HepG2 (cell line): Measurements from ENCODE around the gene TKTL2. TPM values are rescaled to one million over a fixed set of nuclear protein-coding genes. Genes with fewer than 3 reads are reported as not detected.

Experiments used
- CHD2 ChIP-seq: IDR thresholded peaks from 2 replicates; pipeline ENCODE4 v1.6.1; 2011; ENCODE audit warnings: low read depth, low read length, improper control_type of control experiment
- DDIT3 ChIP-seq: sonication (generic); formaldehyde crosslinking; IDR thresholded peaks from 2 replicates; pipeline ENCODE4 v1.4.0; 2020; ENCODE audit warnings: mild to moderate bottlenecking, missing genetic modification reagents
- GATAD2A ChIP-seq: IDR thresholded peaks from 2 replicates; pipeline ENCODE4 v1.6.1; 2016
- GPN1 ChIP-seq: sonication (generic); formaldehyde crosslinking; IDR thresholded peaks from 2 replicates; pipeline ENCODE4 v1.5.1; 2020; ENCODE audit warnings: missing genetic modification reagents, borderline replicate concordance
- KDM5A ChIP-seq: fragments of 200-600 bp; sonication (generic); IDR thresholded peaks from 2 replicates; pipeline ENCODE4 v1.7.0; 2018; ENCODE audit warnings: antibody characterized with exemption, mild to moderate bottlenecking, low read length, borderline replicate concordance
- NAIF1 ChIP-seq: sonication (generic); formaldehyde crosslinking; IDR thresholded peaks from 2 replicates; pipeline ENCODE4 v1.5.0; 2020; ENCODE audit warnings: mild to moderate bottlenecking, missing genetic modification reagents, borderline replicate concordance
- NFIC ChIP-seq: IDR thresholded peaks from 2 replicates; pipeline ENCODE4 v1.6.1; 2012; ENCODE audit warnings: mild to moderate bottlenecking, low read length, inconsistent platforms
- PPARG ChIP-seq: conservative IDR thresholded peaks from 2 replicates; pipeline ENCODE4 v1.6.1; 2016; ENCODE audit warnings: missing biosample characterization, missing genetic modification reagents
- PRPF4 ChIP-seq: fragments of 200-400 bp; formaldehyde crosslinking; IDR thresholded peaks from 2 replicates; pipeline ENCODE4 v1.6.1; 2016; ENCODE audit warnings: low read length, low read depth; ENCODE audit not compliant: poor library complexity, severe bottlenecking
- SETDB1 ChIP-seq: sonication (generic); formaldehyde crosslinking; IDR thresholded peaks from 2 replicates; pipeline ENCODE4 v1.5.1; 2020; ENCODE audit warnings: missing genetic modification reagents, mild to moderate bottlenecking, borderline replicate concordance
- TOPORS ChIP-seq: sonication (generic); formaldehyde crosslinking; IDR thresholded peaks from 2 replicates; pipeline ENCODE4 v1.8.0; 2023; ENCODE audit warnings: mild to moderate bottlenecking, missing genetic modification reagents
- ZBTB42 ChIP-seq: sonication (generic); formaldehyde crosslinking; IDR thresholded peaks from 2 replicates; pipeline ENCODE4 v1.5.0; 2020; ENCODE audit warnings: mild to moderate bottlenecking, missing genetic modification reagents
- ZNF451 ChIP-seq: sonication (generic); formaldehyde crosslinking; IDR thresholded peaks from 2 replicates; pipeline ENCODE4 v1.5.0; 2020; ENCODE audit warnings: mild to moderate bottlenecking, missing genetic modification reagents
- ZNF652 ChIP-seq: IDR thresholded peaks from 2 replicates; pipeline ENCODE4 v1.6.1; 2016; ENCODE audit warnings: low read depth, borderline replicate concordance
- ZNF703 ChIP-seq: sonication (generic); formaldehyde crosslinking; IDR thresholded peaks from 2 replicates; pipeline ENCODE4 v1.5.1; 2020; ENCODE audit warnings: missing genetic modification reagents, mild to moderate bottlenecking, moderate library complexity, borderline replicate concordance
- ZNF776 ChIP-seq: sonication (generic); formaldehyde crosslinking; IDR thresholded peaks from 2 replicates; pipeline ENCODE4 v1.4.0; 2020; ENCODE audit warnings: mild to moderate bottlenecking, missing genetic modification reagents
- ZNF790 ChIP-seq: sonication (generic); formaldehyde crosslinking; IDR thresholded peaks from 2 replicates; pipeline ENCODE4 v1.8.0; 2022; ENCODE audit warnings: missing genetic modification reagents, mild to moderate bottlenecking, borderline replicate concordance
- ZSCAN9 ChIP-seq: IDR thresholded peaks from 2 replicates; pipeline ENCODE4 v1.6.1; 2016; ENCODE audit warnings: borderline replicate concordance
- polyA plus RNA-seq, 8 experiments: library from polyadenylated mRNA; depleted of rRNA in 3 of 8; stranded (reverse) in 7 of 8; unstranded in 1 of 8; fragments of >200 nt; fragmentation: Illumina TruSeq in 4 of 8; extraction: Trizol in 4 of 8; gene quantifications; 2 replicates each; pipeline versions ENCODE4 v1.2.1 to v1.2.3, GENCODE V29; 2011 to 2016; ENCODE audit warnings: low read depth in 4 of 8, missing spikeins in 1 of 8, mixed read lengths in 1 of 8; ENCODE audit not compliant: insufficient read depth in 1 of 8
- total RNA-seq, 5 experiments: library from RNA; depleted of rRNA; stranded (reverse); fragments of >200 nt; fragmentation: Illumina TruSeq; extraction: Trizol; gene quantifications; 2 replicates each; pipeline ENCODE4 v1.2.3, GENCODE V29; 2016; ENCODE audit warnings: low read depth in 1 of 5
- TF ChIP-seq, protein P1 (sequence below): sonication (generic); formaldehyde crosslinking; IDR thresholded peaks from 2 replicates; pipeline ENCODE4 v1.9.0; 2021; ENCODE audit warnings: missing genetic modification reagents, borderline replicate concordance
- TF ChIP-seq, protein P2 (sequence below): sonication (generic); formaldehyde crosslinking; IDR thresholded peaks from 2 replicates; pipeline ENCODE4 v1.4.0; 2020; ENCODE audit warnings: missing genetic modification reagents; ENCODE audit errors: not compliant biosample characterization
- TF ChIP-seq, protein P3 (sequence below): sonication (generic); formaldehyde crosslinking; IDR thresholded peaks from 2 replicates; pipeline ENCODE4 v1.5.1; 2020; ENCODE audit warnings: mild to moderate bottlenecking, moderate library complexity, missing genetic modification reagents
- TF ChIP-seq, protein P4 (sequence below): sonication (generic); formaldehyde crosslinking; IDR thresholded peaks from 2 replicates; pipeline ENCODE4 v1.8.0; 2022; ENCODE audit warnings: mild to moderate bottlenecking, missing genetic modification reagents, moderate library complexity

Gene TKTL2
- total and polyA plus RNA-seq, 2 of the 13 experiments (the other 11 are each of a cell fraction or from before 2014, with no cell fraction given) = not detected

DNA sequence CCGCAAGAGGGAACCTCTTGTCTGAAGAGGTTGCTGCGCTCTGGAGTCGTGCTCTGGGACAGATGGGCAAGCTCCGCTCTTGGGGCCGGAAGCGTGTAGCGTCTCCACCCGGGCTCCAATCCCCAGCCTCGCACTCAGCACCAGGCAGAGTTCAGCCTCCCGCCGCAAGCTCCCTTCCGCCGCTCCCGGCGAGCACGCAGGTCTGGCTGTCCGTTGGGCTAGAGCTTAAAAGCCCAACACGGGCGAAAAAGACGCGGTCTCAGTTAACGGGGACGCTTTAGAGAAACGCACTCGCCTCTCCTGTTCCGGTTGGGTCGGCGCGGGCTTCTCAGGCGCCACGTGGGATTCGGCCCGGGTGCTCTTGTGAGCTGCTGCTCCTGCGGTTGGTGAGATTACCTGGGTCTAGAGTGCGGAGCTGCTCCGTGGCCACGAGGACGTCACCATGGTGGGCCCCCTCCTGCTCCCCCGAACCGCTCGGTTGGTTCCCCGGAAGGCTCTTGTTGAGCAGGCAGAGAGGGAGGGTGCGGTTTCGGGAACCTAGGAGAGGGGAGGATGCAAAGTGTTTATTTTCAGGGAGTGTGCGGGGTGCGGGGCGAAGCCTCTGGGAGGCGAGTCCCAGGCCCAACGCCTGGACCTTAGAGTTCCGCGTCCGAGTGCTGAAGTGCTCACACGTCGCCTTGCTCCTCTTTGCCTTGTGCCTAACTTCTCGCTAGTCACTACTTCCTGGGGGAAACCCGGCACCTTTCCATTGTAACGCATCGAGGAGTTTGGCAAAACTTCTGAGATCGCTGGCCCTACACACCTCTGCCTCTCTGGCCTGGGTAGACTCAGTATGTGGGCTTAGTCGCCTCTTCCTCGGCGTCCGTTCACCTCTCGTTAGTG is 21.0 kb upstream of the TKTL2 start, which contains the start of gene TMA16 (continued):
- TF ChIP-seq ZNF451 (peak; percentile 89; the same call in 1 of the 2 replicates), GPN1 (CRISPR knock-in tag) (no peak), ZBTB42 (CRISPR knock-in tag) (no peak; the same call in 1 of the 2 replicates), GATAD2A (peak; percentile 78), ZNF703 (CRISPR knock-in tag) (peak; percentile 91; the same call in 1 of the 2 replicates), SETDB1 (CRISPR knock-in tag) (0 out of 2 replicates have a peak, but pooled peaks have one; percentile 56), ZSCAN9 (peak; percentile 82; the same call in 1 of the 2 replicates), PPARG (peak; percentile 77), PRPF4 (no peak), ZNF790 (no peak), DDIT3 (CRISPR knock-in tag) (no peak), ZNF776 (CRISPR knock-in tag) (peak; percentile 83), CHD2 (no peak), KDM5A (peak; percentile 74), NFIC (no peak; the same call in 1 of the 2 replicates), NAIF1 (peak; percentile 91), TOPORS (no peak; the same call in 1 of the 2 replicates), ZNF652 (peak; percentile 39; the same call in 1 of the 2 replicates)
- TF ChIP-seq, protein P1, sequence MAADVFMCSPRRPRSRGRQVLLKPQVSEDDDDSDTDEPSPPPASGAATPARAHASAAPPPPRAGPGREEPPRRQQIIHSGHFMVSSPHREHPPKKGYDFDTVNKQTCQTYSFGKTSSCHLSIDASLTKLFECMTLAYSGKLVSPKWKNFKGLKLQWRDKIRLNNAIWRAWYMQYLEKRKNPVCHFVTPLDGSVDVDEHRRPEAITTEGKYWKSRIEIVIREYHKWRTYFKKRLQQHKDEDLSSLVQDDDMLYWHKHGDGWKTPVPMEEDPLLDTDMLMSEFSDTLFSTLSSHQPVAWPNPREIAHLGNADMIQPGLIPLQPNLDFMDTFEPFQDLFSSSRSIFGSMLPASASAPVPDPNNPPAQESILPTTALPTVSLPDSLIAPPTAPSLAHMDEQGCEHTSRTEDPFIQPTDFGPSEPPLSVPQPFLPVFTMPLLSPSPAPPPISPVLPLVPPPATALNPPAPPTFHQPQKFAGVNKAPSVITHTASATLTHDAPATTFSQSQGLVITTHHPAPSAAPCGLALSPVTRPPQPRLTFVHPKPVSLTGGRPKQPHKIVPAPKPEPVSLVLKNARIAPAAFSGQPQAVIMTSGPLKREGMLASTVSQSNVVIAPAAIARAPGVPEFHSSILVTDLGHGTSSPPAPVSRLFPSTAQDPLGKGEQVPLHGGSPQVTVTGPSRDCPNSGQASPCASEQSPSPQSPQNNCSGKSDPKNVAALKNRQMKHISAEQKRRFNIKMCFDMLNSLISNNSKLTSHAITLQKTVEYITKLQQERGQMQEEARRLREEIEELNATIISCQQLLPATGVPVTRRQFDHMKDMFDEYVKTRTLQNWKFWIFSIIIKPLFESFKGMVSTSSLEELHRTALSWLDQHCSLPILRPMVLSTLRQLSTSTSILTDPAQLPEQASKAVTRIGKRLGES (CRISPR knock-in tag) = peak; percentile 14
- TF ChIP-seq, protein P2, sequence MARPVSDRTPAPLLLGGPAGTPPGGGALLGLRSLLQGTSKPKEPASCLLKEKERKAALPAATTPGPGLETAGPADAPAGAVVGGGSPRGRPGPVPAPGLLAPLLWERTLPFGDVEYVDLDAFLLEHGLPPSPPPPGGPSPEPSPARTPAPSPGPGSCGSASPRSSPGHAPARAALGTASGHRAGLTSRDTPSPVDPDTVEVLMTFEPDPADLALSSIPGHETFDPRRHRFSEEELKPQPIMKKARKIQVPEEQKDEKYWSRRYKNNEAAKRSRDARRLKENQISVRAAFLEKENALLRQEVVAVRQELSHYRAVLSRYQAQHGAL (CRISPR knock-in tag) = peak; percentile 86
- TF ChIP-seq, protein P3, sequence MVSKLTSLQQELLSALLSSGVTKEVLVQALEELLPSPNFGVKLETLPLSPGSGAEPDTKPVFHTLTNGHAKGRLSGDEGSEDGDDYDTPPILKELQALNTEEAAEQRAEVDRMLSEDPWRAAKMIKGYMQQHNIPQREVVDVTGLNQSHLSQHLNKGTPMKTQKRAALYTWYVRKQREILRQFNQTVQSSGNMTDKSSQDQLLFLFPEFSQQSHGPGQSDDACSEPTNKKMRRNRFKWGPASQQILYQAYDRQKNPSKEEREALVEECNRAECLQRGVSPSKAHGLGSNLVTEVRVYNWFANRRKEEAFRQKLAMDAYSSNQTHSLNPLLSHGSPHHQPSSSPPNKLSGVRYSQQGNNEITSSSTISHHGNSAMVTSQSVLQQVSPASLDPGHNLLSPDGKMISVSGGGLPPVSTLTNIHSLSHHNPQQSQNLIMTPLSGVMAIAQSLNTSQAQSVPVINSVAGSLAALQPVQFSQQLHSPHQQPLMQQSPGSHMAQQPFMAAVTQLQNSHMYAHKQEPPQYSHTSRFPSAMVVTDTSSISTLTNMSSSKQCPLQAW (CRISPR knock-in tag) = peak; percentile 86; the same call in 1 of the 2 replicates
- TF ChIP-seq, protein P4, sequence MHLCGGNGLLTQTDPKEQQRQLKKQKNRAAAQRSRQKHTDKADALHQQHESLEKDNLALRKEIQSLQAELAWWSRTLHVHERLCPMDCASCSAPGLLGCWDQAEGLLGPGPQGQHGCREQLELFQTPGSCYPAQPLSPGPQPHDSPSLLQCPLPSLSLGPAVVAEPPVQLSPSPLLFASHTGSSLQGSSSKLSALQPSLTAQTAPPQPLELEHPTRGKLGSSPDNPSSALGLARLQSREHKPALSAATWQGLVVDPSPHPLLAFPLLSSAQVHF = no peak
